Anterior cingulate cortex (tissue), 58 donors: ENCODE results near the gene STRIT1.
"Not testable (repeated sequence)": the region's sequence is repeated elsewhere in the genome, so short reads cannot be mapped to it uniquely, and the experiment has no call there.

ENCODE experiments used
- DNase-seq, 58 donors: peaks; one replicate each; lab custom pipeline; 2025; lab: John Stamatoyannopoulos, UW

Gene STRIT1

GRCh38 chr3:155275159-155275754 is 18.2 kb downstream of the STRIT1 start:
- not testable (repeated sequence) for DNase-seq

- not testable (repeated sequence) for DNase-seq
These were observed 19.0 kb downstream of the STRIT1 start for GRCh38 chr3:155274435-155274834.

- DNase-seq = no peak
These were observed 22.2 kb downstream of the STRIT1 start for GRCh38 chr3:155271343-155271613.

GRCh38 chr3:155270485-155271342 is 22.8 kb downstream of the STRIT1 start:
- no peak for DNase-seq

- DNase-seq = no peak
These were observed 23.4 kb downstream of the STRIT1 start for GRCh38 chr3:155270063-155270462.

GRCh38 chr3:155262855-155263254 is 30.6 kb downstream of the STRIT1 start:
- not testable (repeated sequence) for DNase-seq

- no peak for DNase-seq
These were observed 31.2 kb downstream of the STRIT1 start for GRCh38 chr3:155262295-155262694.

- no peak for DNase-seq
These were observed 39.0 kb downstream of the STRIT1 start for GRCh38 chr3:155254445-155254844.

GRCh38 chr3:155252535-155252934 is 40.9 kb downstream of the STRIT1 start:
- no peak for DNase-seq

GRCh38 chr3:155252021-155252420 is 41.5 kb downstream of the STRIT1 start:
- DNase-seq = no peak

- no peak for DNase-seq
These were observed 44.8 kb downstream of the STRIT1 start for GRCh38 chr3:155248531-155249187.

GRCh38 chr3:155244699-155245098 is 48.8 kb downstream of the STRIT1 start:
- DNase-seq = no peak

GRCh38 chr3:155244216-155244615 is 49.3 kb downstream of the STRIT1 start:
- DNase-seq = peak in 5 of 58 donors; percentile 2 to 6 (median 4)

- DNase-seq = no peak
These were observed 50.0 kb downstream of the STRIT1 start for GRCh38 chr3:155243512-155243921.

- no peak for DNase-seq
These were observed 51.1 kb downstream of the STRIT1 start for GRCh38 chr3:155242342-155242741.

- DNase-seq = no peak
These were observed 51.9 kb downstream of the STRIT1 start for GRCh38 chr3:155241579-155241978.
